Spleen (tissue), 7 donors: ENCODE measurements around the gene COL8A1.

Source experiments
- POLR2A ChIP-seq, 3 donors: fragments of 450-650 bp; IDR thresholded peaks; one replicate each; pipeline ENCODE4 v1.5.1; 2017; ENCODE audit warnings: antibody characterized with exemption in 3 of 3, mild to moderate bottlenecking in 1 of 3
- POLR2AphosphoS5 ChIP-seq, 3 donors: sonication (generic); formaldehyde crosslinking; IDR thresholded peaks; one replicate each; pipeline ENCODE4 v1.5.1; 2017; ENCODE audit warnings: antibody characterized with exemption in 3 of 3
- TF ChIP-seq, protein P1 (sequence below), 11 experiments: fragments of 200-600 bp in 7 of 11; fragments of 450-650 bp in 4 of 11; sonication (generic) in 4 of 11; IDR thresholded peaks in 8 of 11; conservative IDR thresholded peaks in 3 of 11; 1 replicate in 7 of 11; 2 replicates in 4 of 11; pipeline versions ENCODE4 v1.4.0 to v1.8.0; 2016 to 2021; ENCODE audit warnings: antibody characterized with exemption in 11 of 11, inconsistent platforms in 4 of 11, mild to moderate bottlenecking in 1 of 11
- donor health status: DM: no; HTN: no; CAD: no; lungs with moderate emphysema.
- donor health status: DM: no; HTN: no; CAD: no.
- donor health status: DM: no; HTN: no; CAD: no.

DNA sequence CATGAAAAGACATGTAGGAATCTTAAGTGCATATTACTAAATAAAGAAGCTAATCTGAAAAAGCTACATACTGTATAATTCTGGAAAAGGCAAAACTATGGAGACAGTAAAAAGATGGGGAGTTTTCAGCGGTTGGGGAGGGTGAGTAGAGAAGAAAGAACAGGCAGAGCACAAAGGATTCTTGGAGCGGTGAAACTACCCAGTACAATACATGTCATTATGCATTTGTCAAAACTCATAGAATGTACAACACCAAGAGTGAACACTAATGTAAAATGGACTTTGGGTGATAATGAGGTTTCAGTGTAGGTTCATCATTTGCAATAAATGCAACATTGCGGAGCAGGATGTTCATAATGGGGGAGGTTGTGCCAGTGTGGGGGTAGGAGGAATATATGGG lies 133.8 kb downstream of the COL8A1 start:
- TF ChIP-seq, protein P1, sequence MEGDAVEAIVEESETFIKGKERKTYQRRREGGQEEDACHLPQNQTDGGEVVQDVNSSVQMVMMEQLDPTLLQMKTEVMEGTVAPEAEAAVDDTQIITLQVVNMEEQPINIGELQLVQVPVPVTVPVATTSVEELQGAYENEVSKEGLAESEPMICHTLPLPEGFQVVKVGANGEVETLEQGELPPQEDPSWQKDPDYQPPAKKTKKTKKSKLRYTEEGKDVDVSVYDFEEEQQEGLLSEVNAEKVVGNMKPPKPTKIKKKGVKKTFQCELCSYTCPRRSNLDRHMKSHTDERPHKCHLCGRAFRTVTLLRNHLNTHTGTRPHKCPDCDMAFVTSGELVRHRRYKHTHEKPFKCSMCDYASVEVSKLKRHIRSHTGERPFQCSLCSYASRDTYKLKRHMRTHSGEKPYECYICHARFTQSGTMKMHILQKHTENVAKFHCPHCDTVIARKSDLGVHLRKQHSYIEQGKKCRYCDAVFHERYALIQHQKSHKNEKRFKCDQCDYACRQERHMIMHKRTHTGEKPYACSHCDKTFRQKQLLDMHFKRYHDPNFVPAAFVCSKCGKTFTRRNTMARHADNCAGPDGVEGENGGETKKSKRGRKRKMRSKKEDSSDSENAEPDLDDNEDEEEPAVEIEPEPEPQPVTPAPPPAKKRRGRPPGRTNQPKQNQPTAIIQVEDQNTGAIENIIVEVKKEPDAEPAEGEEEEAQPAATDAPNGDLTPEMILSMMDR (IDR thresholded peaks at IDR 0.05 in 8 of 11, conservative IDR thresholded peaks at IDR 0.05 in 3 of 11), result no peak
- TF ChIP-seq POLR2A (IDR thresholded peaks at IDR 0.05), result no peak
- TF ChIP-seq POLR2AphosphoS5 (IDR thresholded peaks at IDR 0.05), result no peak
